MM.1S (cell line): ENCODE results near the gene GJB5.

Experiments
- DNase-seq: peaks from one replicate; pipeline ENCODE4 v3.0.0-alpha.2; 2015
- H2AFZ ChIP-seq: fragments of 300-600 bp; sonication (generic); 2 replicates; pipeline ENCODE4 v1.6.0; 2016; ENCODE audit warnings: antibody characterized with exemption, low read length
- H3F3A ChIP-seq: fragments of 300-600 bp; sonication (generic); 2 replicates; pipeline ENCODE4 v1.6.1; 2016; ENCODE audit warnings: mild to moderate bottlenecking, antibody characterized with exemption, low read length, moderate library complexity, mixed read lengths; ENCODE audit not compliant: insufficient read depth
- H3K27ac ChIP-seq: fragments of 300-600 bp; sonication (generic); 2 replicates; pipeline ENCODE4 v1.5.1; 2016; ENCODE audit warnings: mild to moderate bottlenecking, low read length
- H3K27me3 ChIP-seq: fragments of 300-600 bp; sonication (generic); replicated peaks from 2 replicates; pipeline ENCODE4 v1.6.0; 2016; ENCODE audit warnings: low read length; ENCODE audit not compliant: insufficient read depth
- H3K36me3 ChIP-seq: fragments of 300-600 bp; sonication (generic); replicated peaks from 2 replicates; pipeline ENCODE4 v1.6.1; 2016; ENCODE audit warnings: mild to moderate bottlenecking, low read length, mixed read lengths; ENCODE audit not compliant: insufficient read depth
- H3K4me1 ChIP-seq: fragments of 300-600 bp; sonication (generic); 2 replicates; pipeline ENCODE4 v1.6.1; 2016; ENCODE audit warnings: low read length, mixed read lengths
- H3K4me2 ChIP-seq: fragments of 300-600 bp; sonication (generic); 2 replicates; pipeline ENCODE4 v1.6.0; 2016; ENCODE audit warnings: low read depth, low read length
- H3K4me3 ChIP-seq: fragments of 300-600 bp; sonication (generic); 2 replicates; pipeline ENCODE4 v1.5.1; 2016; ENCODE audit warnings: low read length, mixed read lengths
- H3K79me2 ChIP-seq: fragments of 300-600 bp; sonication (generic); 2 replicates; pipeline ENCODE4 v1.6.1; 2016; ENCODE audit warnings: mixed run types, low read length, mixed read lengths
- H3K9ac ChIP-seq: fragments of 300-600 bp; sonication (generic); 2 replicates; pipeline ENCODE4 v1.6.1; 2016; ENCODE audit warnings: low read length, mixed read lengths
- H3K9me2 ChIP-seq: fragments of 300-600 bp; sonication (generic); replicated peaks from 2 replicates; pipeline ENCODE4 v1.6.1; 2016; ENCODE audit warnings: mild to moderate bottlenecking, low read length, mixed read lengths; ENCODE audit not compliant: insufficient read depth
- H3K9me3 ChIP-seq: fragments of 300-600 bp; sonication (generic); replicated peaks from 2 replicates; pipeline ENCODE4 v1.6.1; 2016; ENCODE audit warnings: mild to moderate bottlenecking, low read length, mixed read lengths; ENCODE audit not compliant: insufficient read depth
- H4K20me1 ChIP-seq: fragments of 300-600 bp; sonication (generic); 2 replicates; pipeline ENCODE4 v1.6.1; 2016; ENCODE audit warnings: mild to moderate bottlenecking, low read length, moderate library complexity, mixed read lengths; ENCODE audit not compliant: insufficient read depth
- EZH2 ChIP-seq: fragments of 300-600 bp; sonication (generic); optimal IDR thresholded peaks from 2 replicates; pipeline ENCODE3; 2017; ENCODE audit warnings: low read depth, mild to moderate bottlenecking, antibody characterized with exemption, low read length, mixed read lengths
- EZH2phosphoT487 ChIP-seq: fragments of 300-600 bp; sonication (generic); IDR thresholded peaks from 2 replicates; pipeline ENCODE4 v1.6.1; 2018; ENCODE audit warnings: antibody characterized with exemption, low read length
- TF ChIP-seq, protein P1 (sequence below): fragments of 300-600 bp; sonication (generic); IDR thresholded peaks from 2 replicates; pipeline ENCODE4 v1.5.1; 2016; ENCODE audit warnings: antibody characterized with exemption, low read length, mixed read lengths

Gene GJB5

DNA sequence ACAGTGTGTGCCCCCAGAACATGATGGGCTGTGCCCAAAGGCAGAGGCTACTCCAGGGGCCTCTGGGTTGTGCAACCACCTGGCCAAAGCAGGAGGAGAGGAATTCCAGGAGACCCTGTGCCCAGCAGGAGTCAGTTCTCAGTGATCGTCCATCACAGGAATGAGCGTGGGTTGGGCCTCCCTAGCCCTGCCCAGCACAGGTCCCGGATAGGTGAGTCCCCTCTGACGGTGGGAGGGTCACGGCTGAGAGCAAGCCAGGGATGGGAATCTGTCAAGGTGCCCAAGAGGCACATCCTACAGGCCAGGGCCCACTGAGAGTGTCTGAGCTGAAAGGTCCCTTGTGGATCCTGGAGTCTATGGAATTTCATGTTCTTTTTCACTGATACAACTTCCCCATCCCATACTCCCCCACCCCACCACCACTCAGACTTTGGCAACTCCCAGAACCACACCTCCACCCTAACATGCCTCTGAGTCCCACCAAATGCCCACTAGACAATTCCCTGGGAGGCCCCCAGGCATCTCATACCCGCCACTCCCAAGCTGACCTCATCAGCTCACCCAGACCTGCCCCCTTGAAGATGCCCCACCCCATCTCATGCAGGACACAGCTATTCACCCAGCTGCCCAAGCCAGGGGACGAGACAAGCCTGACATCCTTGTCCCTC is 7.8 kb downstream of the GJB5 start:
- H3F3A ChIP-seq = no peaks in the 10 kb centered on the region
- H3K27ac ChIP-seq = no peak overlapping the region
- no peak for TF ChIP-seq EZH2phosphoT487
- TF ChIP-seq, protein P1, sequence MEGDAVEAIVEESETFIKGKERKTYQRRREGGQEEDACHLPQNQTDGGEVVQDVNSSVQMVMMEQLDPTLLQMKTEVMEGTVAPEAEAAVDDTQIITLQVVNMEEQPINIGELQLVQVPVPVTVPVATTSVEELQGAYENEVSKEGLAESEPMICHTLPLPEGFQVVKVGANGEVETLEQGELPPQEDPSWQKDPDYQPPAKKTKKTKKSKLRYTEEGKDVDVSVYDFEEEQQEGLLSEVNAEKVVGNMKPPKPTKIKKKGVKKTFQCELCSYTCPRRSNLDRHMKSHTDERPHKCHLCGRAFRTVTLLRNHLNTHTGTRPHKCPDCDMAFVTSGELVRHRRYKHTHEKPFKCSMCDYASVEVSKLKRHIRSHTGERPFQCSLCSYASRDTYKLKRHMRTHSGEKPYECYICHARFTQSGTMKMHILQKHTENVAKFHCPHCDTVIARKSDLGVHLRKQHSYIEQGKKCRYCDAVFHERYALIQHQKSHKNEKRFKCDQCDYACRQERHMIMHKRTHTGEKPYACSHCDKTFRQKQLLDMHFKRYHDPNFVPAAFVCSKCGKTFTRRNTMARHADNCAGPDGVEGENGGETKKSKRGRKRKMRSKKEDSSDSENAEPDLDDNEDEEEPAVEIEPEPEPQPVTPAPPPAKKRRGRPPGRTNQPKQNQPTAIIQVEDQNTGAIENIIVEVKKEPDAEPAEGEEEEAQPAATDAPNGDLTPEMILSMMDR = no peak
- no peak for TF ChIP-seq EZH2
- H3K79me2 ChIP-seq = no peaks in the 10 kb centered on the region
- H3K4me3 ChIP-seq = no peak overlapping the region
- H2AFZ ChIP-seq = no peak overlapping the region
- no peak overlapping the region for H3K4me2 ChIP-seq
- H3K9me2 ChIP-seq = no peaks in the 10 kb centered on the region
- peaks cover 61% of the 10 kb centered on the region for H3K27me3 ChIP-seq
- H3K9ac ChIP-seq = no peak overlapping the region
- no peaks in the 10 kb centered on the region for H4K20me1 ChIP-seq
- DNase-seq = no peak
- H3K9me3 ChIP-seq = no peaks in the 10 kb centered on the region
- no peaks in the 10 kb centered on the region for H3K4me1 ChIP-seq
- H3K36me3 ChIP-seq = no peaks in the 10 kb centered on the region

DNA sequence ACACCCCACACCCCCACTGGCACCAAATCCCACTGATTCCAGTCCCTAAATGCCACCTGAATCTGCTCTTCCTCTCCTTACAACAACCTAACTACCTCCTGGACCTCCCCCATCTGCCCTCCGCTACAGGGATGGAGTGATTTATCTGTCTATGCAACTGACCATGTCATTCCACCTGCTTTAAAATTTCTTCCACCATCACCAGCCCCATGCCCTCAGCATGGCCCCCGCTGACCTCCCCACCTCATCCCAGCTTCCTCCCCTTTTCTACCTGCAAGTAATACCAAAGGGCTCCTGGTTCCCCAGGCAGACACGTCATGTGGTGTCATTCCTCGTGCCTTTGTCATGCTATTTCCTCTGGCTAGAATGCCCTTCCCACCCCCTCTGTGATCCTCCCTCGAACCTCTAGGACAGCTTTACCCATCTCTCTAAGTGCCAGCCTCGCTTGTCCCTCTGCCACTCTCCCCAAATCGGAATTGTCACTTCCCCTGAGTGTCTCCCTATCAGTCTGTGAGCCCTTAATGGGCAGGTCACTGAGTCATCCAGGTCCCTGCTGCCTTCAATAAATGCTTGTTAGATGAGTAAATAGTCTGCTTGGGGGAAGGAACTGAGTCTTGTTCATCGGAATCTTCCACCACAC is 8.4 kb downstream of the GJB5 start:
- DNase-seq = no peak
- Histone ChIP-seq H4K20me1 (no peaks in the 10 kb centered on the region), H3F3A (no peaks in the 10 kb centered on the region), H3K36me3 (no peaks in the 10 kb centered on the region), H3K79me2 (no peaks in the 10 kb centered on the region), H3K9me2 (no peaks in the 10 kb centered on the region), H3K4me3 (no peak overlapping the region), H3K27ac (no peak overlapping the region), H3K4me2 (no peak overlapping the region), H3K4me1 (no peaks in the 10 kb centered on the region), H3K9me3 (no peaks in the 10 kb centered on the region), H2AFZ (no peak overlapping the region), H3K27me3 (peaks cover 61% of the 10 kb centered on the region), H3K9ac (no peak overlapping the region)
- TF ChIP-seq, protein P1 = no peak
- TF ChIP-seq EZH2 (no peak), EZH2phosphoT487 (no peak)

DNA sequence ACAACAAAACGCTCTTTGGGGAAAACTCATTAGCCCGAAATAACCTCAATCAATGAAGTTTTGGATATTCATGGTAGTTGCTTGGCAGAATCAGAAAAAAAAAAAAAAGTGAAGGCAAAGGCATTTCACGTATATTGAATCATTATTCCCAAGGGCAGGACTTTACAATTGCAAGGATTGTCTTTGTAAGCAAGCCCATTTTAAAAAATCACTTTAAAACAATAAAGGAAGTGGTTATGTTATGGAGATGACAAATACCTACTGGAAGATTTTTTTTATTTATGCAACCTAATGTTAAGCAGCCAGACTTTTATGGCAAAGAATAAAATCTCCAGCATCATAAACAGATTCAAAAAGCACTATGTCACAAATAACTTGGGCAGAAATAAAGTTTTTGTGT is 14.0 kb downstream of the GJB5 start:
- H3K4me1 ChIP-seq = no peaks in the 10 kb centered on the region
- H3K9me3 ChIP-seq = no peaks in the 10 kb centered on the region
- H3K36me3 ChIP-seq = no peaks in the 10 kb centered on the region
- H3K27me3 ChIP-seq = peaks cover 53% of the 10 kb centered on the region
- H3K4me3 ChIP-seq = no peak overlapping the region
- H2AFZ ChIP-seq = no peak overlapping the region
- no peaks in the 10 kb centered on the region for H3F3A ChIP-seq
- H3K9ac ChIP-seq = no peak overlapping the region
- H3K79me2 ChIP-seq = no peaks in the 10 kb centered on the region
- TF ChIP-seq EZH2phosphoT487 = no peak
- TF ChIP-seq, protein P1 = no peak
- TF ChIP-seq EZH2 = no peak
- no peak for DNase-seq
- no peak overlapping the region for H3K4me2 ChIP-seq
- H4K20me1 ChIP-seq = no peaks in the 10 kb centered on the region
- H3K9me2 ChIP-seq = no peaks in the 10 kb centered on the region
- no peak overlapping the region for H3K27ac ChIP-seq
